GM12878 (cell line): Measurements from ENCODE around the gene OPN1MW3. TPM values are rescaled to one million over a fixed set of nuclear protein-coding genes. Genes with fewer than 3 reads are reported as not detected.
"Not testable (repeated sequence)": the region's sequence is repeated elsewhere in the genome, so short reads cannot be mapped to it uniquely, and the experiment has no call there.

Experiments used
- ATAC-seq: fragments of 200-7000 bp; cut with Tn5 transposase; 3 replicates; pipeline ENCODE4 v1.9.1; 2020; ENCODE audit warnings: mild to moderate bottlenecking, moderate library complexity
- Bru-seq: library from RNA; stranded (reverse); fragments of 400-500 nt; gene quantifications from one replicate; lab custom pipeline; 2021; lab: Mats Ljungman, UMichigan
- BruChase-seq, 2 experiments: library from RNA; stranded (reverse); fragments of 400-500 nt; gene quantifications; one replicate each; lab custom pipeline; 2021; lab: Mats Ljungman, UMichigan
- BruUV-seq: library from RNA; stranded (reverse); fragments of 400-500 nt; replicated peaks from 2 replicates; lab custom pipeline; 2021; lab: Mats Ljungman, UMichigan
- CTCF ChIA-PET: fragments of 300-600 bp; sonication (Branson Sonifier 250); formaldehyde crosslinking; extraction: SDS; loops from one replicate; lab custom pipeline; 2021; ENCODE audit warnings: inconsistent platforms; lab: Yijun Ruan, JAX
- POLR2A ChIA-PET: fragments of 350-600 bp; formaldehyde crosslinking; extraction: SDS; loops from one replicate; lab custom pipeline; 2021; ENCODE audit warnings: inconsistent platforms; lab: Charles Lee
- RAD21 ChIA-PET: fragments of 300-600 bp; sonication (Branson Sonifier 250); formaldehyde crosslinking; loops from one replicate; lab custom pipeline; 2023; ENCODE audit warnings: antibody characterized with exemption; ENCODE audit not compliant: unreplicated experiment; lab: Charles Lee
- SMC1A ChIA-PET: fragments of 300-600 bp; sonication (Branson Sonifier 250); formaldehyde crosslinking; loops from one replicate; lab custom pipeline; 2023; ENCODE audit not compliant: unreplicated experiment, uncharacterized antibody; lab: Charles Lee
- DNase-seq: peaks from one replicate; pipeline ENCODE4 v3.0.0-alpha.2; 2011; ENCODE audit warnings: low read depth, low spot score
- FAIRE-seq: peaks from 3 replicates; lab custom pipeline; 2011; peaks lifted over from hg19 to GRCh38; lab: Jason Lieb, UNC
- H2AFZ ChIP-seq: 2 replicates; pipeline ENCODE4 v1.6.0; 2011; ENCODE audit warnings: low read depth, low read length, control low read depth; ENCODE audit not compliant: control insufficient read depth
- H3K27ac ChIP-seq: 2 replicates; pipeline ENCODE4 v1.5.1; 2011; ENCODE audit warnings: control low read depth; ENCODE audit not compliant: control insufficient read depth, insufficient read depth
- H3K27me3 ChIP-seq, 2 experiments: replicated peaks in 1 of 2; 2 replicates each; pipeline versions ENCODE4 v1.6.0 to v1.6.1; 2011; ENCODE audit warnings: low read length in 1 of 2; ENCODE audit not compliant: control insufficient read depth in 2 of 2, insufficient read depth in 2 of 2
- H3K36me3 ChIP-seq, 2 experiments: 2 replicates each; pipeline ENCODE4 v1.5.1; 2011; ENCODE audit warnings: low read length in 1 of 2; ENCODE audit not compliant: control insufficient read depth in 2 of 2, insufficient read depth in 2 of 2
- H3K4me1 ChIP-seq: 2 replicates; pipeline ENCODE4 v1.6.1; 2011; ENCODE audit warnings: mild to moderate bottlenecking, low read length, moderate library complexity, mixed read lengths; ENCODE audit not compliant: control insufficient read depth, insufficient read depth
- H3K4me2 ChIP-seq: 2 replicates; pipeline ENCODE4 v1.6.0; 2011; ENCODE audit warnings: control low read depth; ENCODE audit not compliant: control insufficient read depth, insufficient read depth
- H3K4me3 ChIP-seq: fragments of 200-600 bp; sonication (generic); 2 replicates; pipeline ENCODE4 v1.5.1; 2016
- H3K79me2 ChIP-seq: 2 replicates; pipeline ENCODE4 v1.6.0; 2011; ENCODE audit warnings: low read length; ENCODE audit not compliant: control insufficient read depth, insufficient read depth
- H3K9ac ChIP-seq: 2 replicates; pipeline ENCODE4 v1.8.0; 2011; ENCODE audit warnings: low read length, control low read depth, mixed read lengths; ENCODE audit not compliant: control insufficient read depth, insufficient read depth
- H3K9me3 ChIP-seq: replicated peaks from 3 replicates; pipeline ENCODE4 v1.5.1; 2011; ENCODE audit warnings: mild to moderate bottlenecking, low read length; ENCODE audit not compliant: control insufficient read depth, insufficient read depth
- H4K20me1 ChIP-seq: 2 replicates; pipeline ENCODE4 v1.6.0; 2011; ENCODE audit not compliant: control insufficient read depth, insufficient read depth
- WGBS: methylation state at CpG from one replicate; pipeline ENCODE4 v1.1.6; 2016; ENCODE audit warnings: low lambda C conversion rate; ENCODE audit not compliant: insufficient replicate concordance, insufficient coverage; ENCODE audit errors: missing lambda C conversion rate; 5-methylcytosine and 5-hydroxymethylcytosine counted together
- in situ Hi-C: fragments of 300-500 bp; cut with MboI; formaldehyde crosslinking; loops from 9 replicates; pipeline ENCODE4 v1.14.3; 2018; ENCODE audit warnings: mixed read lengths
- intact Hi-C: fragments of 100-400 bp; cut with micrococcal nuclease; formaldehyde crosslinking; loops from one replicate; pipeline ENCODE4 v1.14.2; 2022; ENCODE audit not compliant: unreplicated experiment
- long read RNA-seq, 2 experiments: library from polyadenylated mRNA; unstranded; transcript quantifications; one replicate each; pipeline ENCODE4 v2.0.0, GENCODE V29; 2019 to 2020
- polyA minus RNA-seq, 3 experiments: library from RNA; depleted of rRNA, polyadenylated mRNA; stranded (reverse); fragments of >200 nt; gene quantifications; 2 replicates each; pipeline ENCODE4 v1.2.3, GENCODE V29; 2011
- polyA plus RNA-seq, 11 experiments: library from polyadenylated mRNA; depleted of rRNA in 4 of 11; unstranded in 6 of 11; stranded (reverse) in 5 of 11; fragments of >200 nt; fragmentation: Nextera tagmentation in 4 of 11; fragmentation: Illumina TruSeq in 1 of 11; extraction: Ambion mirVana in 4 of 11; extraction: Trizol in 1 of 11; gene quantifications; 1 replicate in 1 of 11; 2 replicates in 10 of 11; pipeline versions ENCODE4 v1.2.1 to v1.2.3, GENCODE V29; 2011 to 2016; ENCODE audit warnings: inconsistent platforms in 2 of 11, missing spikeins in 2 of 11, low read depth in 1 of 11
- total RNA-seq, 4 experiments: library from RNA; depleted of rRNA in 3 of 4; stranded (reverse); fragments of >200 nt in 3 of 4; fragmentation: Illumina TruSeq in 1 of 4; extraction: Trizol in 1 of 4; gene quantifications; 2 replicates each; pipeline versions ENCODE4 v1.2.1 to v1.2.3, GENCODE V29; 2013 to 2021

The OPN1MW3 gene
- not detected in 2 replicates for total RNA-seq (2013; cell fraction: nucleolus; rRNA removed)
- total RNA-seq (2014; rRNA removed) (not detected in 2 replicates), total RNA-seq (2014; rRNA removed; fragmentation: Illumina TruSeq; extraction: Trizol) (not detected in 2 replicates), total RNA-seq (2021) (not detected in 2 replicates), polyA plus RNA-seq (2011; rRNA removed) (not detected in 2 replicates), polyA plus RNA-seq (2014; fragmentation: Illumina TruSeq; extraction: Trizol) (not detected in 2 replicates), polyA plus RNA-seq (2014; fragmentation: Nextera tagmentation; extraction: Ambion mirVana) (not detected), polyA plus RNA-seq (2014; rRNA removed) (not detected in 2 replicates), polyA plus RNA-seq (2016; fragmentation: Nextera tagmentation; extraction: Ambion mirVana) (not detected), polyA minus RNA-seq (2011; rRNA and poly(A)+ RNA removed) (not detected in 2 replicates), Bru-seq, nascent RNA (not detected), BruChase-seq, experiment 1, labeled RNA remaining after a 6-hour chase (not detected), BruChase-seq, experiment 2, labeled RNA remaining after a 2-hour chase (not detected)
- polyA plus RNA-seq (2011; ENCODE audit: low read depth), result not detected
- not detected in 2 replicates for polyA plus RNA-seq (2011; cell fraction: cytosol; rRNA removed)
- not detected in 2 replicates for polyA plus RNA-seq (2011; cell fraction: nucleus; rRNA removed)
- not detected in 2 replicates for polyA plus RNA-seq (2012)
- polyA minus RNA-seq (2011; cell fraction: cytosol; rRNA and poly(A)+ RNA removed), result not detected in 2 replicates
- not detected in 2 replicates for polyA minus RNA-seq (2011; cell fraction: nucleus; rRNA and poly(A)+ RNA removed)
- long read RNA-seq, experiment 1, result 0 reads
- long read RNA-seq, experiment 2, result 0 reads

DNA sequence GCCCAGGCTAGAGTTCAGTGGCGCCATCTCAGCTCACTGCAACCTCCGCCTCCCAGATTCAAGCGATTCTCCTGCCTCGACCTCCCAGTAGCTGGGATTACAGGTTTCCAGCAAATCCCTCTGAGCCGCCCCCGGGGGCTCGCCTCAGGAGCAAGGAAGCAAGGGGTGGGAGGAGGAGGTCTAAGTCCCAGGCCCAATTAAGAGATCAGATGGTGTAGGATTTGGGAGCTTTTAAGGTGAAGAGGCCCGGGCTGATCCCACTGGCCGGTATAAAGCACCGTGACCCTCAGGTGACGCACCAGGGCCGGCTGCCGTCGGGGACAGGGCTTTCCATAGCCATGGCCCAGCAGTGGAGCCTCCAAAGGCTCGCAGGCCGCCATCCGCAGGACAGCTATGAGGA, at the start of gene OPN1MW3:
OPN1MW3 (plus strand) TSS at position 301 of the 400 bp plus-strand sequence; CDS start at position 339, 38 bp downstream.
- CTCF ChIA-PET, H3K9ac ChIP-seq, H3K27me3 ChIP-seq, H2AFZ ChIP-seq, H3K4me2 ChIP-seq, ATAC-seq, H4K20me1 ChIP-seq, SMC1A ChIA-PET, FAIRE-seq, intact Hi-C loops, in situ Hi-C loops, H3K27ac ChIP-seq, POLR2A ChIA-PET, H3K79me2 ChIP-seq, BruUV-seq, H3K36me3 ChIP-seq, H3K9me3 ChIP-seq, RAD21 ChIA-PET, H3K4me1 ChIP-seq, H3K4me3 ChIP-seq, DNase-seq: not testable (repeated sequence)
- WGBS, result no CpG with 5 or more reads among the region's 17 CpGs

DNA sequence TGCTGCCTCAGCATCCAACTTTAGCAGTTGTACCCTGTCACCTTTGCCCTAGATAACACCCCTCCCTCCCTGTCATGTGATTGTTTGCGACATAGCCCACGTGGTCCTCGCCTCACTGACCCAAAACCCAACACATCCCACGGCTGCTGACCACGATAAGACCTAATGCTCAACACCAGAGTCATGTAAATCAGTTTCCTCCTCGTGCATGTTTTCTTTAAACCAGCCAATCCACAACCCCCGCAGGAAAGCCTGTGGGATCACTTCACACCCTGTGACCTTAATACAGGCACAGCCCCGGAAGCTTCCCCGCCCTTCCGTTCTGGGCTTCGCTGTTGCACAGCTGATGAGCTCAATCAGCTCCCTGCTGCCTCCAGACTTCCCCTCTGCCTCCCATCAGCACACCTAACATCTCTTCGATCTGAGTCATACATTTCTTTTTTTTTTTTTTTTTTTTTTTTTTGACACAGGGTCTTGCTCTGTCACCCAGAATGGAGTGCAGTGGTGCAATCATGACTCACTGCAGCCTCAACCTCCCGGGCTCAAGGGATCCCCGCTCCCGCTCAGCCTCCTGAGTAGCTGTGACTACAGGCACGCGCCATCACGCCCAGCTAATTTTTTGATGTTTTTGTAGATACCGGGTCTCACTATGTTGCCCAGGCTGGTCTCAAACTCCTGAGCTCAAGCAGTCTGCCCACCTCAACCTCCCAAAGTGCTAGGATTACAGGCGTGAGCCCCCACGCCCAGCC, 47.5 kb upstream of the OPN1MW3 start:
- H3K4me2 ChIP-seq, intact Hi-C loops, H3K4me1 ChIP-seq, CTCF ChIA-PET, H3K27me3 ChIP-seq, H4K20me1 ChIP-seq, BruUV-seq, H3K9me3 ChIP-seq, DNase-seq, H3K9ac ChIP-seq, in situ Hi-C loops, H2AFZ ChIP-seq, H3K27ac ChIP-seq, POLR2A ChIA-PET, H3K79me2 ChIP-seq, H3K4me3 ChIP-seq, RAD21 ChIA-PET, H3K36me3 ChIP-seq, FAIRE-seq, SMC1A ChIA-PET: not testable (repeated sequence)
- WGBS, result no CpG with 5 or more reads among the region's 21 CpGs
- ATAC-seq, result peak; percentile 74

DNA sequence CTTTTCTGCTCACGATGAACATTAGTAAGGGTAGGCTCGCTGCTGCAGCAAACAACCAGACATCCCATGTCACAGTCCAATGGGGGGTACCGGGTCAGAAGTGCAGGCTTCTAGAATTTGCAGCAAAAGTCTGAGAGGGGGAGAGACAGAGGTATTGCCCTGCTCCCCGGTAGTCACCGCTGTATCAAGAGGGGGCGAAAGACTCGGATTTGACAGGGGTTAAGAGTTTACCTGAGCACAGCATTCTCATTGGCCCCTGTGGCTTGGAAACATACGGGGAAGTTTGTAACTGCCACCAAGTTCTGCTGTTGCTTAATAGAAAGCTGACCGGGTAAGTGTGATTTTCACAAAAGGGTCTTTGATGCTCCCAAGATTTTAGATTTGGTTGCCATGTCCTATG, 46.3 kb upstream of the OPN1MW3 start:
- H3K79me2 ChIP-seq, H3K4me2 ChIP-seq, ATAC-seq, H3K4me3 ChIP-seq, H3K9ac ChIP-seq, H2AFZ ChIP-seq, BruUV-seq, H3K4me1 ChIP-seq, FAIRE-seq, SMC1A ChIA-PET, in situ Hi-C loops, DNase-seq, intact Hi-C loops, H4K20me1 ChIP-seq, CTCF ChIA-PET, H3K27me3 ChIP-seq, H3K27ac ChIP-seq, RAD21 ChIA-PET, POLR2A ChIA-PET, H3K36me3 ChIP-seq, H3K9me3 ChIP-seq: not testable (repeated sequence)
- 67% methylated on average over 4 of the region's 9 CpGs for WGBS
